Gastroesophageal sphincter (tissue), 4 donors: ENCODE measurements around the gene CCDC194. TPM values are rescaled to one million over a fixed set of nuclear protein-coding genes. Genes with fewer than 3 reads are reported as not detected.

Experiments used
- ATAC-seq: fragments of 150-250 bp; one replicate; pipeline ENCODE4 v1.9.1; 2016; ENCODE audit warnings: mild to moderate bottlenecking, moderate library complexity
- H3K27ac ChIP-seq, 4 donors: fragments of 200-600 bp; sonication (generic) in 3 of 4; 1 replicate in 3 of 4; 2 replicates in 1 of 4; pipeline ENCODE4 v1.5.1; 2016 to 2019
- H3K27me3 ChIP-seq: fragments of 200-600 bp; sonication (generic); one replicate; pipeline ENCODE4 v1.5.1; 2019
- H3K36me3 ChIP-seq, 2 donors: fragments of 200-600 bp; sonication (generic); one replicate each; pipeline ENCODE4 v1.5.1; 2019; ENCODE audit warnings: control low read depth in 1 of 2
- H3K4me1 ChIP-seq, 3 donors: fragments of 200-600 bp; sonication (generic); 1 replicate in 2 of 3; 2 replicates in 1 of 3; pipeline ENCODE4 v1.5.1; 2016 to 2019; ENCODE audit warnings: control low read depth in 2 of 3
- H3K4me3 ChIP-seq, 2 donors: fragments of 200-600 bp; sonication (generic); one replicate each; pipeline ENCODE4 v1.5.1; 2019; ENCODE audit warnings: mild to moderate bottlenecking in 1 of 2, moderate library complexity in 1 of 2
- H3K9me3 ChIP-seq, 3 donors: fragments of 200-600 bp; sonication (generic); one replicate each; pipeline ENCODE4 v1.5.1; 2017 to 2019; ENCODE audit warnings: control low read depth in 2 of 3
- EP300 ChIP-seq: sonication (generic); formaldehyde crosslinking; IDR thresholded peaks from one replicate; pipeline ENCODE4 v1.6.1; 2017; ENCODE audit warnings: antibody characterized with exemption, mild to moderate bottlenecking
- POLR2A ChIP-seq, 2 donors: fragments of 450-650 bp; IDR thresholded peaks; one replicate each; pipeline ENCODE4 v1.6.1; 2017; ENCODE audit warnings: antibody characterized with exemption in 2 of 2, mild to moderate bottlenecking in 2 of 2, moderate library complexity in 1 of 2
- POLR2AphosphoS5 ChIP-seq: sonication (generic); formaldehyde crosslinking; IDR thresholded peaks from one replicate; pipeline ENCODE4 v1.6.1; 2017; ENCODE audit warnings: antibody characterized with exemption
- WGBS, 2 donors: methylation state at CpG; one replicate each; pipeline ENCODE4 v1.1.5; 2018; ENCODE audit warnings: low coverage in 1 of 2; 5-methylcytosine and 5-hydroxymethylcytosine counted together
- total RNA-seq, 4 donors: library from RNA; depleted of rRNA; stranded (reverse); fragments of >200 nt; gene quantifications; one replicate each; pipeline ENCODE4 v1.1.0, GENCODE V29; 2016
- TF ChIP-seq, protein P1 (sequence below), 4 experiments: fragments of 200-600 bp in 2 of 4; fragments of 450-650 bp in 2 of 4; sonication (generic) in 1 of 4; IDR thresholded peaks; one replicate each; pipeline ENCODE4 v1.5.1; 2017 to 2019; ENCODE audit warnings: antibody characterized with exemption in 4 of 4, mild to moderate bottlenecking in 2 of 4, moderate library complexity in 2 of 4

Gene CCDC194, protein sequence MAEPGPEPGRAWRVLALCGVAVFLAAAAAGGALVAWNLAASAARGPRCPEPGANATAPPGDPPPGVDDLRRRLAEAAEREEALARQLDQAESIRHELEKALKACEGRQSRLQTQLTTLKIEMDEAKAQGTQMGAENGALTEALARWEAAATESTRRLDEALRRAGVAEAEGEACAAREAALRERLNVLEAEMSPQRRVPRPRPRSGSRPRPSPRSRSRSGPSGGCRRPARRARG
- total RNA-seq = not detected

- Histone ChIP-seq H3K27me3 (peaks cover 82% of the 10 kb centered on the region), H3K27ac (no peak within 1 kb of the TSS), H3K4me1 (peaks cover 0 to 40% (median 7%) of the 10 kb centered on the region in 3 donors), H3K36me3 (peaks cover 0 to 7% of the 10 kb centered on the region in 2 donors), H3K4me3 (no peak within 1 kb of the TSS), H3K9me3 (peaks cover 0 to 13% (median 0%) of the 10 kb centered on the region in 3 donors)
- WGBS, 2 donors = no CpG with 5 or more reads among the region's 41 CpGs
- TF ChIP-seq, protein P1, sequence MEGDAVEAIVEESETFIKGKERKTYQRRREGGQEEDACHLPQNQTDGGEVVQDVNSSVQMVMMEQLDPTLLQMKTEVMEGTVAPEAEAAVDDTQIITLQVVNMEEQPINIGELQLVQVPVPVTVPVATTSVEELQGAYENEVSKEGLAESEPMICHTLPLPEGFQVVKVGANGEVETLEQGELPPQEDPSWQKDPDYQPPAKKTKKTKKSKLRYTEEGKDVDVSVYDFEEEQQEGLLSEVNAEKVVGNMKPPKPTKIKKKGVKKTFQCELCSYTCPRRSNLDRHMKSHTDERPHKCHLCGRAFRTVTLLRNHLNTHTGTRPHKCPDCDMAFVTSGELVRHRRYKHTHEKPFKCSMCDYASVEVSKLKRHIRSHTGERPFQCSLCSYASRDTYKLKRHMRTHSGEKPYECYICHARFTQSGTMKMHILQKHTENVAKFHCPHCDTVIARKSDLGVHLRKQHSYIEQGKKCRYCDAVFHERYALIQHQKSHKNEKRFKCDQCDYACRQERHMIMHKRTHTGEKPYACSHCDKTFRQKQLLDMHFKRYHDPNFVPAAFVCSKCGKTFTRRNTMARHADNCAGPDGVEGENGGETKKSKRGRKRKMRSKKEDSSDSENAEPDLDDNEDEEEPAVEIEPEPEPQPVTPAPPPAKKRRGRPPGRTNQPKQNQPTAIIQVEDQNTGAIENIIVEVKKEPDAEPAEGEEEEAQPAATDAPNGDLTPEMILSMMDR (IDR thresholded peaks at IDR 0.05) = no peak
- ATAC-seq = no peak
Measured at GRCh38 chr19:17393914-17394313, at the start of gene CCDC194. Gene CCDC194, minus strand, starts transcription at chr19:17394196. Its CDS starts 38 bp downstream, at chr19:17394158.

DNA sequence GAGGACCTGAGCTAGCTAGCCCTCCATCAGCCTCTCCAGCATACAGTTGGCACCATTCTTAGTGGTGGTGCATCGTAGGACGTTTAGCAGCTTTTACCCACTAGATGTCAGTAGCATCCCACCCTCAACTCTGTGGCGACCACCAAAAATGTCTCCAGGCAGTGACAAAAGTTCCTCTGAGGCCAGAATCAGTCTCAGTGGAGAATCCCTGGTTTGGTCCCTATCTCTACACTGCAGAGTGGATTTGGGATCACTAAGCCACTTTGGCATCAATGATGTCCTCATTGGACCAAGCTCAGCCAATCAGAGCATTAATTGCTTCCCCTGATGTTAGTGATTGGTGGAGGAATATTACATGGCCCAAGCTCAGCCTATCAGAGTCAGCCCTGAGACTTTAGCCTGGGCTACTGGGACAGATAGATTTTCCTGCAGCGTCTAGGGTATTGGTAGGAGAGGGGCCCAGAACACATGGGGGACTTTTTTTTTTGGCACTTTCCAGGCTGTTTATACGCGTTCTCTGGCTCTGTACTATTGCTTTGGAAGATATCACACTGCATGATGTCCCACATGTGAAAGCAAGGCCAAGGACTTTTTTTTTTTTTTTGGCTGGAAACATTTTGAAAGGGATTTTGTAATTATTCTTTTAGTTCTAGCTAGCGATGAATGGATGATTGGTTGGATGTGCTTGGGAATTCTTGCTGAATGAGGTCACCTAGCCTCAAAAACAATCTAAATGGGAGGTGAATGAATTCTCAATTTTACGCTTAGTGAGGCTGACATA lies 47.4 kb upstream of the CCDC194 start:
- peak; percentile 53 for ATAC-seq
- Histone ChIP-seq H3K9me3 (no peaks in the 10 kb centered on the region), H3K36me3 (peaks cover 0 to under 1% of the 10 kb centered on the region in 2 donors), H3K4me1 (no peaks in the 10 kb centered on the region), H3K27me3 (no peaks in the 10 kb centered on the region), H3K4me3 (no peak overlapping the region), H3K27ac (peak overlapping the region in 1 of 4 donors; percentile 15)
- WGBS, 2 donors = 32 to 45% methylated on average over 7 of the region's 8 CpGs
- TF ChIP-seq POLR2AphosphoS5 (no peak), POLR2A (IDR thresholded peaks at IDR 0.05) (no peak)
- TF ChIP-seq, protein P1 (IDR thresholded peaks at IDR 0.05) = peak in 2 of 4 experiments; percentile 15 to 49

DNA sequence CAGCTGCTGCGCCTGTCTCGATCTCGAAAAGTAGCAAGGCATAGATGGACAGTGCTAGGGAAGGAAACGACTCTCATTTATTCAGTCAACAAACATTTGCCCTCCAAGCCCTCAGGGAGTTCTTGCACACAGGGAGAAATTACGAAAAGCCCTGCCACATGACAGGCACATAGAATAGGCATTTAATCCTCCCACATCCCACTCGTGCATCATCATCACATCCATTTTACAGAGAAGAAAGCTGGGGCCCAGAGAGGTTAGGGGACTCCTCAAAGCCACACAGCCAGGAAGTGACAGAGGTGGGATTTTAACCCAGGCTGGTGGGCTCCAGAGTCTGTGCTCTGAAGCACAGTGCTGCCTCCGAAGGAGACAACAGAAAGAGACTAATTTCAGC lies 42.9 kb upstream of the CCDC194 start:
- no peak overlapping the region for H3K4me3 ChIP-seq
- WGBS, 2 donors = 70 to 72% methylated on average over 2 to 3 of the region's 7 CpGs
- no peaks in the 10 kb centered on the region for H3K4me1 ChIP-seq
- ATAC-seq = no peak
- H3K36me3 ChIP-seq = peaks cover 0 to 10% of the 10 kb centered on the region in 2 donors
- no peaks in the 10 kb centered on the region for H3K9me3 ChIP-seq
- no peak for TF ChIP-seq POLR2A (IDR thresholded peaks at IDR 0.05)
- H3K27ac ChIP-seq = no peak overlapping the region
- no peaks in the 10 kb centered on the region for H3K27me3 ChIP-seq

DNA sequence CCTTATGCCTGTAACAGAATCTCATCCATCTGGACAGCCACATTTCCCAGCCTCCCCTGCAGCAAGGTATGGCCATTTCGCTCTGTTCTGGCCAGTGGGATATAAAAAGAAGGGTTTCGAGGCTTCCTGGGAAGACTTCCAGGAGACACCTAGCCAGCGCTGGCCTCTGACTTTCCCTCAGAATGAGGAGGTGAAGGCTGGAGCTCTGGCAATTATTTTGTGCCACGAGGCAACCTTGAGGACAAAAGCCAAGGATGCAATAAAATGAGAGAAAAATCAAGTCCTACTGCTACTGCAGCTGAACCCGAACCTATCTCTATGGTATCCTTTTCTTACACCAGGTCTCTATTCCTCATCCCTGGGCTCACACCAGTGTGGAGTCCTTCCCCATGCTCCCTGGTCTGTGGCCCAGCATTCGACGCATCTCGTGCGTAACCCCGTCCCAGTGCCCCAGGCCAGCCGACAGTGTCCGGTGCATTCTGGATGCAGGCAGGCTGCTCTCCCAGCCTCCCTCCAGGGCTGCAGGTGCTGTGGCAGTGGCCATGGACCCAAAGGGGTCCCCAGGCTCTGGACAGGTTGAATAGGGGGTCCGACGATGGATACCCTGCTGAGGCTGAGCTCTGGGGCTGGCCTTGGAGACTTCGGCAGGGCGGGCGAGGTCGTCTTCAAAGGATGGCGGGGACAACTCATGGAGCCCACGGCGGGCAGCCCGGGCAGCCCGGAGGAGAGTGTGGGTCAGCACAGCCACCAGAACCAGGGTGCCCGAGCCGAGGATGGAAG lies 42.3 kb upstream of the CCDC194 start:
- no peak overlapping the region for H3K4me3 ChIP-seq
- no peak overlapping the region for H3K27ac ChIP-seq
- H3K9me3 ChIP-seq = no peaks in the 10 kb centered on the region
- no peak for ATAC-seq
- H3K36me3 ChIP-seq = peaks cover 0 to 10% of the 10 kb centered on the region in 2 donors
- WGBS, 2 donors = 98 to 100% methylated on average over 1 to 11 of the region's 25 CpGs
- no peaks in the 10 kb centered on the region for H3K4me1 ChIP-seq
- no peak for TF ChIP-seq POLR2AphosphoS5
- no peak for TF ChIP-seq POLR2A (IDR thresholded peaks at IDR 0.05)
- TF ChIP-seq, protein P1 (IDR thresholded peaks at IDR 0.05) = no peak
- TF ChIP-seq EP300 = no peak
- H3K27me3 ChIP-seq = no peaks in the 10 kb centered on the region

DNA sequence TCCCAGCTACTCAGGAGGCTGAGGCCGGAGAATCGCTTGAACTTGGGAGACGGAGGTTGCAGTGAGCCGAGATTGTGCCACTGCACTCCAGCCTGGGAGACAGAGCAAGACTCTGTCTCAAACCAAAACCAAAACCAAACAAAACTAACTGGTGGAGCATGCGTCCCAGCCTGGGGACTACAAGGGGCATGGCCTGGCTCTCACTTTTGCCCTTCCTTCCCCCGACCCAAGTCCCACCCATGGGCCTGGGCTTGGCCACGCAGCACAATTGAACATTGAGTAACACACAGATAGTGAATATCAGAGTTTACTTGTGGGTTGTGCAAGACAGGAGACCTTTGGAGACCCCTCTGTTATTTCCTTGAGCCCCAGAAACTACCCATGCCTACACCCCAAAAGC lies 41.2 kb upstream of the CCDC194 start:
- peaks cover 0 to 10% of the 10 kb centered on the region in 2 donors for H3K36me3 ChIP-seq
- 40 to 85% methylated on average over 1 to 4 of the region's 7 CpGs for WGBS, 2 donors
- ATAC-seq = no peak

More for the DNA sequence above, 41.2 kb upstream of the CCDC194 start:
- no peaks in the 10 kb centered on the region for H3K4me1 ChIP-seq
- H3K27ac ChIP-seq = no peak overlapping the region
- no peaks in the 10 kb centered on the region for H3K27me3 ChIP-seq
- no peak overlapping the region for H3K4me3 ChIP-seq
- H3K9me3 ChIP-seq = no peaks in the 10 kb centered on the region
- TF ChIP-seq POLR2A (IDR thresholded peaks at IDR 0.05) (no peak), POLR2AphosphoS5 (no peak), EP300 (no peak)
- TF ChIP-seq, protein P1 (IDR thresholded peaks at IDR 0.05) = no peak
